OCI-LY7 (cell line): ENCODE measurements around the gene FBP1. TPM values are rescaled to one million over a fixed set of nuclear protein-coding genes. Genes with fewer than 3 reads are reported as not detected.

ENCODE experiments used
- BruUV-seq: library from RNA; stranded (reverse); fragments of 400-500 nt; replicated peaks from 2 replicates; lab custom pipeline; 2021; lab: Mats Ljungman, UMichigan
- CTCF ChIA-PET: fragments of 300-600 bp; sonication (Branson Sonifier 250); formaldehyde crosslinking; loops from one replicate; lab custom pipeline; 2022; ENCODE audit warnings: antibody characterized with exemption; ENCODE audit not compliant: unreplicated experiment; lab: Charles Lee
- POLR2A ChIA-PET: fragments of 300-600 bp; sonication (Branson Sonifier 250); formaldehyde crosslinking; loops from one replicate; lab custom pipeline; 2022; ENCODE audit warnings: antibody characterized with exemption; lab: Charles Lee
- DNase-seq: peaks from one replicate; pipeline ENCODE4 v3.0.0-alpha.2; 2015; ENCODE audit warnings: low spot score
- H2AFZ ChIP-seq: fragments of 200-600 bp; sonication (generic), shearing (Covaris generic); 2 replicates; pipeline ENCODE4 v1.6.1; 2014; ENCODE audit warnings: mild to moderate bottlenecking, antibody characterized with exemption, low read length, moderate library complexity
- H3K27ac ChIP-seq: fragments of 200-600 bp; sonication (generic); 2 replicates; pipeline ENCODE4 v1.5.1; 2014; ENCODE audit warnings: mixed run types, low read depth, mild to moderate bottlenecking, moderate library complexity, low read length, inconsistent platforms; ENCODE audit not compliant: poor library complexity, severe bottlenecking
- H3K36me3 ChIP-seq: fragments of 200-600 bp; sonication (generic); 2 replicates; pipeline ENCODE4 v1.6.1; 2014; ENCODE audit warnings: mild to moderate bottlenecking, antibody characterized with exemption, low read length, moderate library complexity, mixed read lengths; ENCODE audit not compliant: insufficient read depth
- H3K4me1 ChIP-seq: fragments of 200-600 bp; sonication (generic); 2 replicates; pipeline ENCODE4 v1.5.1; 2014; ENCODE audit warnings: mild to moderate bottlenecking, low read length; ENCODE audit not compliant: insufficient read depth, poor library complexity, severe bottlenecking
- H3K4me2 ChIP-seq: fragments of 200-600 bp; sonication (generic); 2 replicates; pipeline ENCODE4 v1.6.1; 2014; ENCODE audit warnings: mild to moderate bottlenecking, low read length
- H3K4me3 ChIP-seq: fragments of 200-600 bp; sonication (generic); 2 replicates; pipeline ENCODE4 v1.5.1; 2014; ENCODE audit warnings: mild to moderate bottlenecking, low read depth, low read length; ENCODE audit not compliant: poor library complexity, severe bottlenecking
- H3K79me2 ChIP-seq: fragments of 200-600 bp; sonication (generic); 2 replicates; pipeline ENCODE4 v1.6.1; 2016; ENCODE audit warnings: low read depth, mild to moderate bottlenecking, low read length, moderate library complexity, mixed read lengths; ENCODE audit not compliant: insufficient read depth
- H3K9me2 ChIP-seq: fragments of 200-600 bp; sonication (generic); 2 replicates; pipeline ENCODE4 v1.6.1; 2016; ENCODE audit warnings: mild to moderate bottlenecking, low read length, mixed read lengths; ENCODE audit not compliant: insufficient read depth
- H3K9me3 ChIP-seq: fragments of 200-600 bp; sonication (generic); 2 replicates; pipeline ENCODE4 v1.6.1; 2014; ENCODE audit warnings: mild to moderate bottlenecking, mixed run types, low read length, mixed read lengths
- H4K20me1 ChIP-seq: fragments of 200-600 bp; sonication (generic); 2 replicates; pipeline ENCODE4 v1.6.1; 2014; ENCODE audit warnings: mild to moderate bottlenecking, antibody characterized with exemption, low read length, moderate library complexity, mixed read lengths; ENCODE audit not compliant: insufficient read depth
- EZH2phosphoT487 ChIP-seq: fragments of 200-600 bp; sonication (generic); IDR thresholded peaks from 2 replicates; pipeline ENCODE4 v1.6.1; 2018; ENCODE audit warnings: low read depth, borderline replicate concordance, mild to moderate bottlenecking, mixed run types, antibody characterized with exemption, low read length, moderate library complexity, mixed read lengths
- intact Hi-C: fragments of 100-400 bp; cut with micrococcal nuclease; formaldehyde crosslinking; loops from one replicate; pipeline ENCODE4 v1.10.0; 2022; ENCODE audit not compliant: unreplicated experiment
- total RNA-seq, 2 experiments: library from RNA; depleted of rRNA in 1 of 2; stranded (reverse); fragments of >200 nt in 1 of 2; shearing (Covaris generic) in 1 of 2; gene quantifications; 2 replicates each; pipeline ENCODE4 v1.2.3, GENCODE V29; 2014 to 2022
- TF ChIP-seq, protein P1 (sequence below): fragments of 200-600 bp; sonication (generic); conservative IDR thresholded peaks from 2 replicates; pipeline ENCODE4 v1.5.1; 2014; ENCODE audit warnings: mild to moderate bottlenecking, antibody characterized with exemption, low read length, moderate library complexity, mixed read lengths

FBP1 gene
- total RNA-seq, 2 experiments from 2014 or later: 63.9 to 79.1 TPM

DNA sequence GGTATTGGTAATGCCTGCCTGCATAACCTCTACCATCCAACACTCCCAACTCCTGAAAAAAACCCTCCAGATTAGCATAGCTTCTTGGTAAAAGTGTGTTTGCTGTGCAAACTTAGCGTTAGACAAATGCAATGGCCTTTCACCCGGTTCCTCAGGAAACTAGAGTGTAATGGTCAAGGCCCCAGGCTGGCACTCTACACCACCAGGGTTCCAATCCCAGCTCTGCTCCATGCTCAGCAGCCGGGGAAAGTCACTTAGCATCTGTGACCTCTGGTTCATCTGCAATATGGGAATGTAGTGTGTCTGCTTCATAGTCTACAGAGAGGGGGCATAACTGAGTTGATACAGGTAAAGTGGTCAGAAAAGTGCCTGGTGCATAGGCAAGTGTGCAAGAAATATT lies 9.0 kb downstream of the FBP1 start:
- TF ChIP-seq EZH2phosphoT487: no peak
- TF ChIP-seq, protein P1, sequence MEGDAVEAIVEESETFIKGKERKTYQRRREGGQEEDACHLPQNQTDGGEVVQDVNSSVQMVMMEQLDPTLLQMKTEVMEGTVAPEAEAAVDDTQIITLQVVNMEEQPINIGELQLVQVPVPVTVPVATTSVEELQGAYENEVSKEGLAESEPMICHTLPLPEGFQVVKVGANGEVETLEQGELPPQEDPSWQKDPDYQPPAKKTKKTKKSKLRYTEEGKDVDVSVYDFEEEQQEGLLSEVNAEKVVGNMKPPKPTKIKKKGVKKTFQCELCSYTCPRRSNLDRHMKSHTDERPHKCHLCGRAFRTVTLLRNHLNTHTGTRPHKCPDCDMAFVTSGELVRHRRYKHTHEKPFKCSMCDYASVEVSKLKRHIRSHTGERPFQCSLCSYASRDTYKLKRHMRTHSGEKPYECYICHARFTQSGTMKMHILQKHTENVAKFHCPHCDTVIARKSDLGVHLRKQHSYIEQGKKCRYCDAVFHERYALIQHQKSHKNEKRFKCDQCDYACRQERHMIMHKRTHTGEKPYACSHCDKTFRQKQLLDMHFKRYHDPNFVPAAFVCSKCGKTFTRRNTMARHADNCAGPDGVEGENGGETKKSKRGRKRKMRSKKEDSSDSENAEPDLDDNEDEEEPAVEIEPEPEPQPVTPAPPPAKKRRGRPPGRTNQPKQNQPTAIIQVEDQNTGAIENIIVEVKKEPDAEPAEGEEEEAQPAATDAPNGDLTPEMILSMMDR: no peak
- DNase-seq: no peak
- BruUV-seq: no TSS peak
- Histone ChIP-seq H3K4me2 (no peak overlapping the region), H3K4me1 (no peaks in the 10 kb centered on the region), H4K20me1 (no peaks in the 10 kb centered on the region), H3K4me3 (no peak overlapping the region), H3K79me2 (no peaks in the 10 kb centered on the region), H3K27ac (no peak overlapping the region), H3K36me3 (no peaks in the 10 kb centered on the region), H2AFZ (no peak overlapping the region), H3K9me3 (no peaks in the 10 kb centered on the region), H3K9me2 (no peaks in the 10 kb centered on the region)
- intact Hi-C loops: no loop called here
- ChIA-PET POLR2A (no interaction called here), CTCF (no interaction called here)

DNA sequence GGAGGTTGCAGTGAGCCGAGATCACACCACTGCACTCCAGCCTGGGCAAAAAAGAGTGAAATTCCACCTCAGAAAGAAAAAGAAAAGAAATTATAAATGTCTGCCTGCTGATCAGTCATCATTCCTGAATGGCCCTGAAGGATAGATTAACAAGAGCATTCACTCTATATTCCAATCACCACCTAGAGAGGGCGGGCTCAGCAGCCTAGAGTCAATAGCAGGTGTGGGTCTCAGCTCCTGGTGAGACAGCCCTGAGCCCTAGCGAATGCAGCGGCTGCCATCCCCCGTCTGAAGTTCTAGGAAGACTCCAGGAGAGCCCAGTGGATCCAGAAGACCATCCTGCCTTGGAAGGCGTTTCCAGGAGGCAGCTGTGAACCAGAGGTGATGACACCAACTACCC lies 12.0 kb downstream of the FBP1 start:
- H3K36me3 ChIP-seq: no peaks in the 10 kb centered on the region
- CTCF ChIA-PET: no interaction called here
- no peak for DNase-seq
- H3K9me2 ChIP-seq: no peaks in the 10 kb centered on the region
- H4K20me1 ChIP-seq: no peaks in the 10 kb centered on the region
- no peaks in the 10 kb centered on the region for H3K9me3 ChIP-seq
- no TSS peak for BruUV-seq
- no peak overlapping the region for H3K27ac ChIP-seq
- no peak overlapping the region for H3K4me3 ChIP-seq
- no peak overlapping the region for H2AFZ ChIP-seq
- TF ChIP-seq, protein P1: no peak
- TF ChIP-seq EZH2phosphoT487: no peak
- POLR2A ChIA-PET: interaction anchor here (0.6 kb wide), 1 partner anchor 1758 kb away, joined by 3 read pairs; no protein-coding TSS in a partner anchor
- intact Hi-C loops: no loop called here
- no peak overlapping the region for H3K4me2 ChIP-seq
- H3K79me2 ChIP-seq: no peaks in the 10 kb centered on the region
- no peaks in the 10 kb centered on the region for H3K4me1 ChIP-seq

DNA sequence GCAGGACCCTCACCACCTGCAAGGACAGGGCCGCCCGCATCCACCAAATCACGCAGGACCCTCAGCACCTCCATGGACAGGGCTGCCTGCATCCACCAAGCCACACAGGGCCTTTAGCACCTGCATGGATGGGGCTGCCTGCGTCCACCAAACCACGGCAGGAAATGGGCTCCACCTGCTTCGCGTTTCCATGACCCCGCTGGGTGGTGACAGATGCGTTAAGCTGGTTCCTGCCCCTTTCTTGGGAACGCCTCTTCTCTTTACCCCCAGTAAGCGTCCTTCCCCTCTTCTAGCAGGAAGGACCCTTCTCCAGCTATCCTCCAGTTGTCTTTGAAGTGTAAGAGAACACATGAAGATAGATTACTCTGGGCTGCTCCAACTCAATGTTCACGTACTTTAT lies 13.5 kb downstream of the FBP1 start:
- no peaks in the 10 kb centered on the region for H3K36me3 ChIP-seq
- TF ChIP-seq EZH2phosphoT487: no peak
- TF ChIP-seq, protein P1: no peak
- no peaks in the 10 kb centered on the region for H3K9me3 ChIP-seq
- no peak overlapping the region for H3K4me2 ChIP-seq
- intact Hi-C loops: no loop called here
- DNase-seq: peak; percentile 35
- H3K27ac ChIP-seq: no peak overlapping the region
- H3K4me1 ChIP-seq: no peaks in the 10 kb centered on the region
- ChIA-PET CTCF (no interaction called here), POLR2A (interaction anchor here (0.9 kb wide), 1 partner anchor 30 kb away, joined by 3 read pairs; no protein-coding TSS in a partner anchor)
- BruUV-seq: no TSS peak
- H2AFZ ChIP-seq: no peak overlapping the region
- H3K9me2 ChIP-seq: no peaks in the 10 kb centered on the region
- H4K20me1 ChIP-seq: no peaks in the 10 kb centered on the region
- H3K4me3 ChIP-seq: no peak overlapping the region
- H3K79me2 ChIP-seq: no peaks in the 10 kb centered on the region
